Gastroesophageal sphincter (tissue), 4 donors: Measurements from ENCODE around the gene ATG7. TPM values are rescaled to one million over a fixed set of nuclear protein-coding genes. Genes with fewer than 3 reads are reported as not detected.
A peak's percentile ranks its signal among the peaks of the same experiment; 100 is the strongest.

ENCODE experiments used
- ATAC-seq: fragments of 150-250 bp; one replicate; pipeline ENCODE4 v1.9.1; 2016; ENCODE audit warnings: mild to moderate bottlenecking, moderate library complexity
- H3K27ac ChIP-seq, 4 donors: fragments of 200-600 bp; sonication (generic) in 3 of 4; 1 replicate in 3 of 4; 2 replicates in 1 of 4; pipeline ENCODE4 v1.5.1; 2016 to 2019
- H3K27me3 ChIP-seq: fragments of 200-600 bp; sonication (generic); one replicate; pipeline ENCODE4 v1.5.1; 2019
- H3K36me3 ChIP-seq, 2 donors: fragments of 200-600 bp; sonication (generic); one replicate each; pipeline ENCODE4 v1.5.1; 2019; ENCODE audit warnings: control low read depth in 1 of 2
- H3K4me1 ChIP-seq, 3 donors: fragments of 200-600 bp; sonication (generic); 1 replicate in 2 of 3; 2 replicates in 1 of 3; pipeline ENCODE4 v1.5.1; 2016 to 2019; ENCODE audit warnings: control low read depth in 2 of 3
- H3K4me3 ChIP-seq, 2 donors: fragments of 200-600 bp; sonication (generic); one replicate each; pipeline ENCODE4 v1.5.1; 2019; ENCODE audit warnings: mild to moderate bottlenecking in 1 of 2, moderate library complexity in 1 of 2
- H3K9me3 ChIP-seq, 3 donors: fragments of 200-600 bp; sonication (generic); one replicate each; pipeline ENCODE4 v1.5.1; 2017 to 2019; ENCODE audit warnings: control low read depth in 2 of 3
- EP300 ChIP-seq: sonication (generic); formaldehyde crosslinking; IDR thresholded peaks from one replicate; pipeline ENCODE4 v1.6.1; 2017; ENCODE audit warnings: antibody characterized with exemption, mild to moderate bottlenecking
- POLR2A ChIP-seq, 2 donors: fragments of 450-650 bp; IDR thresholded peaks; one replicate each; pipeline ENCODE4 v1.6.1; 2017; ENCODE audit warnings: antibody characterized with exemption in 2 of 2, mild to moderate bottlenecking in 2 of 2, moderate library complexity in 1 of 2
- POLR2AphosphoS5 ChIP-seq: sonication (generic); formaldehyde crosslinking; IDR thresholded peaks from one replicate; pipeline ENCODE4 v1.6.1; 2017; ENCODE audit warnings: antibody characterized with exemption
- WGBS, 2 donors: methylation state at CpG; one replicate each; pipeline ENCODE4 v1.1.5; 2018; ENCODE audit warnings: low coverage in 1 of 2; 5-methylcytosine and 5-hydroxymethylcytosine counted together
- total RNA-seq, 4 donors: library from RNA; depleted of rRNA; stranded (reverse); fragments of >200 nt; gene quantifications; one replicate each; pipeline ENCODE4 v1.1.0, GENCODE V29; 2016
- TF ChIP-seq, protein P1 (sequence below), 4 experiments: fragments of 200-600 bp in 2 of 4; fragments of 450-650 bp in 2 of 4; sonication (generic) in 1 of 4; IDR thresholded peaks; one replicate each; pipeline ENCODE4 v1.5.1; 2017 to 2019; ENCODE audit warnings: antibody characterized with exemption in 4 of 4, mild to moderate bottlenecking in 2 of 4, moderate library complexity in 2 of 4

The ATG7 gene
- total RNA-seq, 4 donors from 2014 or later, result 28.3 to 64.9 (median 36.5) TPM

DNA sequence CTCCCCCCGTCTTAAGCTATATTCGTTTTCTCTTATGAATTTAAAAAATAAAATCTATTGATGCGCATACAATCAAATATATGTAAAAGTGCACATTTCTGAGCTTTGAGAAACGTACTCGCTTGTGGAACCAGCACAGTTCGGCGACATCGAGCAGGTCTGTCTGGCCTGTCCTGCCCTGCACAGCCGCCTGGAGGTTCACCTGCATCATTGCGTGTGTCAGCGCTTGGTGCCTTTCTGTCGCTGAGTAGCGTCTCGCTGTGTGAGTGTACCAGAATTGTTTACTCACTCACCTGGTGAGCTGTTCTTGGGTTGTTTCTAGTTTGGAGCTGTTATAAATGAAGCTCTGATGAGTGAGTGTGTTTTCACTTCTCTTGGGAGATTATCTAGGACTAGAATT is 267.5 kb downstream of the ATG7 start:
- peaks cover 0 to 20% (median 8%) of the 10 kb centered on the region in 3 donors for H3K4me1 ChIP-seq
- 92 to 93% methylated on average over 12 of the region's 14 CpGs for WGBS, 2 donors
- no peaks in the 10 kb centered on the region for H3K36me3 ChIP-seq
- no peak overlapping the region for H3K27ac ChIP-seq
- ATAC-seq, result no peak
- no peak overlapping the region for H3K4me3 ChIP-seq
- peaks cover 0 to 6% (median 0%) of the 10 kb centered on the region in 3 donors for H3K9me3 ChIP-seq
- TF ChIP-seq, protein P1, sequence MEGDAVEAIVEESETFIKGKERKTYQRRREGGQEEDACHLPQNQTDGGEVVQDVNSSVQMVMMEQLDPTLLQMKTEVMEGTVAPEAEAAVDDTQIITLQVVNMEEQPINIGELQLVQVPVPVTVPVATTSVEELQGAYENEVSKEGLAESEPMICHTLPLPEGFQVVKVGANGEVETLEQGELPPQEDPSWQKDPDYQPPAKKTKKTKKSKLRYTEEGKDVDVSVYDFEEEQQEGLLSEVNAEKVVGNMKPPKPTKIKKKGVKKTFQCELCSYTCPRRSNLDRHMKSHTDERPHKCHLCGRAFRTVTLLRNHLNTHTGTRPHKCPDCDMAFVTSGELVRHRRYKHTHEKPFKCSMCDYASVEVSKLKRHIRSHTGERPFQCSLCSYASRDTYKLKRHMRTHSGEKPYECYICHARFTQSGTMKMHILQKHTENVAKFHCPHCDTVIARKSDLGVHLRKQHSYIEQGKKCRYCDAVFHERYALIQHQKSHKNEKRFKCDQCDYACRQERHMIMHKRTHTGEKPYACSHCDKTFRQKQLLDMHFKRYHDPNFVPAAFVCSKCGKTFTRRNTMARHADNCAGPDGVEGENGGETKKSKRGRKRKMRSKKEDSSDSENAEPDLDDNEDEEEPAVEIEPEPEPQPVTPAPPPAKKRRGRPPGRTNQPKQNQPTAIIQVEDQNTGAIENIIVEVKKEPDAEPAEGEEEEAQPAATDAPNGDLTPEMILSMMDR (IDR thresholded peaks at IDR 0.05), result no peak
- TF ChIP-seq EP300 (no peak), POLR2AphosphoS5 (no peak), POLR2A (IDR thresholded peaks at IDR 0.05) (no peak)
- H3K27me3 ChIP-seq, result no peaks in the 10 kb centered on the region

DNA sequence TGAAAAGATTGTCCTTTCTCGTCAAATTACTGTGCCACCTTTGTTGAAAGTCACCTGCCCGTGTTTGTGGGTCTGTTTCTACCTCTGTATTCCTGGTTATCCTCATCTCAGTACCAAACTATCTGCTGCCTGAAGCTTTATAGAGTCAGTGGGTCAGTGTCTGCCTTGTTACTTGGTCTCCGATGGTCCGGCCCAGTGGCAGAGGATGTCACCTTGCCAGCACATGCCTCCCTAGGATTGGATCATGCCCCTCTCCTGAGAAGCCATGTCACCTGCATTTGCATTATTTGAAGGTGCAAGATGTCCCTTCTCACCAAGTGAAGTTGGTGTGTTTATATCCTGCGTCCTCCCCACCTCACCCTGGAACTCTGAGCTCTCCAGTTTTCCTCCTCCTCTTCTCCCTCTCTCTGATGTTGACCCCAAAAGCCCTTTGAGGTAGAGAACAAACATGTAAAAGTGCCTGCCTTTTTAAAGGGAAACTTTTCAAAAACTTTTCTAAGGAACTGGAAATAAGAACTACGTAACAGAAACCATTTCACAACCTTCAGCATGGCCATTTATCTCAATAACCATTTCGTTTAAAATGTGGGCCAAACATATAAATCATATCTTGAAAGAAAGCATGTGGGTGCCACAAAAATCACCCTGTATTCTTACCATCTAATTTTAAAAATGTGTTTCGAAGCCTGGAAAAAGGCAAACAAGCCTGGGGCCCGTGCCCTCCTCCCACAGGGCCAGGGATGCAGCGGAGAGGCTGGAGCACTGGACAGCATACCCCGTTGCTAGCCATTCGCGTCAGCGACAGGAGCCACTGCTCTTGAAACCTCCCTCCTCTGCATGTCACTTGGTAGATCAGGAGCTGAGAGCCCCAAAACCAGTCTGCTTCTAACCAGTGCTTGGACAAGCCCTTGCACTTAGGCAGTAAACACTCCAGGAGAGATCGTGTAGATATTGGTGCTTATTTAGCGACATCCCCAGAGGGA is 269.4 kb downstream of the ATG7 start:
- no peak for ATAC-seq
- no peak overlapping the region for H3K27ac ChIP-seq
- peaks cover 0 to 6% (median 0%) of the 10 kb centered on the region in 3 donors for H3K9me3 ChIP-seq
- TF ChIP-seq EP300 (no peak), POLR2A (IDR thresholded peaks at IDR 0.05) (no peak), POLR2AphosphoS5 (peak; percentile 57)
- no peak overlapping the region for H3K4me3 ChIP-seq
- H3K36me3 ChIP-seq, result no peaks in the 10 kb centered on the region
- no peaks in the 10 kb centered on the region for H3K27me3 ChIP-seq
- peaks cover 0 to 22% (median 9%) of the 10 kb centered on the region in 3 donors for H3K4me1 ChIP-seq
- WGBS, 2 donors, result 68 to 80% methylated on average over 8 to 10 of the region's 16 CpGs

- no peaks in the 10 kb centered on the region for H3K36me3 ChIP-seq
- H3K27me3 ChIP-seq, result no peaks in the 10 kb centered on the region
- H3K4me3 ChIP-seq, result no peak overlapping the region
- WGBS, 2 donors, result 87 to 92% methylated on average over 3 to 4 of the region's 7 CpGs
- no peak for ATAC-seq
- peaks cover 0 to 22% (median 9%) of the 10 kb centered on the region in 3 donors for H3K4me1 ChIP-seq
- no peak overlapping the region for H3K27ac ChIP-seq
- H3K9me3 ChIP-seq, result peaks cover 0 to 6% (median 0%) of the 10 kb centered on the region in 3 donors
- no peak for TF ChIP-seq POLR2AphosphoS5
- TF ChIP-seq POLR2A (IDR thresholded peaks at IDR 0.05), result no peak
- TF ChIP-seq, protein P1 (IDR thresholded peaks at IDR 0.05), result no peak
- TF ChIP-seq EP300, result no peak
Measured at GRCh38 chr3:11542551-11542950, 270.4 kb downstream of the ATG7 start.

- Histone ChIP-seq H3K9me3 (peaks cover 0 to 6% (median 0%) of the 10 kb centered on the region in 3 donors), H3K27me3 (no peaks in the 10 kb centered on the region), H3K27ac (no peak overlapping the region), H3K4me3 (no peak overlapping the region), H3K36me3 (no peaks in the 10 kb centered on the region), H3K4me1 (peaks cover 0 to 22% (median 9%) of the 10 kb centered on the region in 3 donors)
- no peak for ATAC-seq
- TF ChIP-seq EP300, result no peak
- no peak for TF ChIP-seq POLR2A (IDR thresholded peaks at IDR 0.05)
- TF ChIP-seq, protein P1 (IDR thresholded peaks at IDR 0.05), result no peak
- no peak for TF ChIP-seq POLR2AphosphoS5
- 89% methylated on average over 12 of the region's 19 CpGs; no CpG with 5 or more reads in 1 of the 2 donors for WGBS, 2 donors
Measured at GRCh38 chr3:11543141-11543947, 271.1 kb downstream of the ATG7 start.

DNA sequence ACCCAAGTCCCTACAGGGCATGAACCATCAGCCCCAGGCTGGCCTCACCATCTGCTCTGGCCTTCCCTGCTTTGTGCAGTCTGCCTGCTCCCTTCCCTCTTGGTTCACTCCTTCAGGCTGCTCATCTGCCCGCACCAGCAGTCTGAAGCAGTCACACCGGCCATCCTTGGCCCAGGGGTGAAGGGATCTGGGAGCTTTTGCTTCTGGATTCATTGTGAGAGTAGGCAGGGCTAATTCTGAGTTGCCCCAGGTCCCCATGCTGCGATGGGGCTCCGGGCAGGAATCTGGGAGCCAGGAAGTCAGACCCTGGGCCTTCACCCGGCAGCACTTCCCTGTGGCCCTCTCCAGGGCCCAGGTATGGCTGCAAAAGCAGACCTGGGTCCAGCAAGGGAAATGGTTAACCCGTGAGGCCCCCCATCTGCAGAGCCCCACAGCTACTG is 271.8 kb downstream of the ATG7 start:
- 94% methylated on average over 3 of the region's 6 CpGs; no CpG with 5 or more reads in 1 of the 2 donors for WGBS, 2 donors
- Histone ChIP-seq H3K27me3 (no peaks in the 10 kb centered on the region), H3K4me3 (no peak overlapping the region), H3K36me3 (no peaks in the 10 kb centered on the region), H3K4me1 (peaks cover 0 to 22% (median 9%) of the 10 kb centered on the region in 3 donors), H3K9me3 (peaks cover 0 to 6% (median 0%) of the 10 kb centered on the region in 3 donors), H3K27ac (peak overlapping the region in 2 of 4 donors; percentile 14 to 64)
- no peak for ATAC-seq
- TF ChIP-seq POLR2AphosphoS5 (no peak), POLR2A (IDR thresholded peaks at IDR 0.05) (no peak), EP300 (no peak)
- TF ChIP-seq, protein P1 (IDR thresholded peaks at IDR 0.05), result no peak
